ENCODE measurements around the gene ZNF543. TPM values are rescaled to one million over a fixed set of nuclear protein-coding genes. Genes with fewer than 3 reads are reported as not detected.

Gene ZNF543
- total RNA-seq, 1 donor from 2014 or later, result 9.5 TPM

DNA sequence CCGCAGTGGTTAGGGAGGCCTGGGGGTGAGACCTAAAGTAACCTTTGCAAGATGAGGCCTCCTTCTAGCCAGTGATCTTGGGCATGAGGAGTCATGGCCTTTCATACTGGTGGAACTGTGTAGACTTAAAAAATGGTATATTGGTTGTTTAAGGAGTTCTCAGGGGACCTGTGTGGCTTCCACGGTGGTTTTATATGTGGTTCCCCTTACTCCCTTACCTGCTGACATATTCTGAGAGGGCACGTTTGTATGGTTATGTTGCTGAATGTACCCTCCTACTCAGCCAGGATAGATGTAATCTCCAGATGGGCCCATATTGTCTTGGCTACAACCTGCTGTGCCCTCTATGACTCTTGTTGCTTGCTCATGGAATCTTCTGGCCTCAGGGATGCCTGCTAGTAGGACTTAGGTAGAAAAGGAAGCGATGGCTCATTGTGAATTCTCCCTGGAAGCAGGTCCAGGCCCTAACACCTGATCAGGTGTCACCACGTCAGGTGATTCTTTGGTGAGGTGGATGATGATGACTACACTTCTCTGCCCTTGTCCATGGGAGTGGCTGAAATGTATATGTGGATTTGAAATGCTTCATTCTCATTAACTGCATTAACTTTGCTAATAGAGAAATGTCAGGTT, 38.1 kb upstream of the ZNF543 start:
- Mint-ChIP-seq H3K27ac (peak overlapping the region; percentile 86), H3K27me3 (ENCODE audit: insufficient read depth, low read depth) (no peaks in the 10 kb centered on the region), H3K36me3 (peaks cover 30% of the 10 kb centered on the region), H3K4me1 (peaks cover 21% of the 10 kb centered on the region), H3K4me3 (no peak overlapping the region), H3K9me3 (peaks cover 5% of the 10 kb centered on the region)
- peaks cover 23% of the 10 kb centered on the region for H4K20me1 ChIP-seq (ENCODE audit: low read depth)
- H3K27ac ChIP-seq, result no peak overlapping the region
- no peak overlapping the region for H2AFZ ChIP-seq (replicated peaks)
- peak overlapping the region; percentile 80 for H3K4me3 ChIP-seq
- peaks cover 5% of the 10 kb centered on the region for H3F3A ChIP-seq (ENCODE audit: low read depth)
- no peak overlapping the region for H3K9ac ChIP-seq
- peaks cover 68% of the 10 kb centered on the region for H3K79me2 ChIP-seq (ENCODE audit: low read depth)
- H3K27me3 ChIP-seq, result no peaks in the 10 kb centered on the region
- H3K4me2 ChIP-seq, result peak overlapping the region; percentile 97
- no peak for DNase-seq (ENCODE audit: low spot score)
- H3K36me3 ChIP-seq, result peaks cover 3% of the 10 kb centered on the region
- H3K9me3 ChIP-seq (ENCODE audit: low read depth), result no peaks in the 10 kb centered on the region
- TF ChIP-seq EZH2phosphoT487 (IDR thresholded peaks at IDR 0.05), result no peak
- no peak for TF ChIP-seq EZH2 (IDR thresholded peaks at IDR 0.05)
- no peak for TF ChIP-seq CTCF (IDR thresholded peaks at IDR 0.05)
- peaks cover 3% of the 10 kb centered on the region for H3K4me1 ChIP-seq

DNA sequence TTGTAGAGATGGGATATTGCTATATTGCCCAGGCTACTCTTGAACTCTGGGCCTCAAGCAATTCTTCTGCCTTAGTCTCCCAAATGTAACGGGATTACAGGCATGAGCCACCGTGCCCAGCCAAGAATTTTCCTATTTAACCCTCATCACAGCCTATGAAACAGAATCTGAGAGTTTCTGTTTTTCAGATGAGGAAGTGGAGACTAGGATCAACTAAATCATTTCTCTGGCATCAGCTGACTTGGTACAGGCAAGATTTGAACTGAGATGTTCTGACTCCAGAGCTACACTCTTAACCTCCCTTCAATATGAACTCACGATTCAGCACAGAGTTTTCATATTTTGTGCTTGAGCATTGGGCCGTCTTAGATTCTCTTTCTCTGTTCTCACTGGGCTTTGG, 31.9 kb upstream of the ZNF543 start:
- Mint-ChIP-seq H3K36me3 (peaks cover 69% of the 10 kb centered on the region), H3K9me3 (peaks cover 33% of the 10 kb centered on the region)

DNA sequence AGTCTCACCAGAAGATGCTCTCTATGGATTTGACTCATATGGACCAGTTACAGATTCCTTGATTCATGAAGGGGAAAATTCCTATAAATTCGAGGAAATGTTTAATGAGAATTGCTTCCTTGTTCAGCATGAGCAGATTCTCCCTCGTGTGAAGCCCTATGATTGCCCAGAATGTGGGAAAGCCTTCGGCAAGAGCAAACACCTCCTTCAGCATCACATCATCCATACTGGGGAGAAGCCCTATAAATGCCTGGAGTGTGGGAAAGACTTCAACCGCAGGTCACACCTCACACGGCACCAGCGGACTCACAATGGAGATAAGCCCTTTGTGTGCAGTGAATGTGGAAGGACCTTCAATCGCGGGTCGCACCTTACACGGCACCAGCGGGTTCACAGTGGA, 29.3 kb upstream of the ZNF543 start:
- Mint-ChIP-seq H3K27me3 (ENCODE audit: insufficient read depth, low read depth) (peaks cover 2% of the 10 kb centered on the region), H3K9me3 (peaks cover 55% of the 10 kb centered on the region), H3K4me3 (no peak overlapping the region), H3K27ac (no peak overlapping the region), H3K36me3 (peaks cover 84% of the 10 kb centered on the region), H3K4me1 (no peaks in the 10 kb centered on the region)
- peaks cover 82% of the 10 kb centered on the region for H3K79me2 ChIP-seq (ENCODE audit: low read depth)
- no peak overlapping the region for H3K9ac ChIP-seq
- H3K36me3 ChIP-seq, result peaks cover 23% of the 10 kb centered on the region
- H3F3A ChIP-seq (ENCODE audit: low read depth), result no peaks in the 10 kb centered on the region
- no peaks in the 10 kb centered on the region for H3K9me3 ChIP-seq (ENCODE audit: low read depth)
- no peaks in the 10 kb centered on the region for H3K4me1 ChIP-seq
- no peak for TF ChIP-seq CTCF (IDR thresholded peaks at IDR 0.05)
- no peak for TF ChIP-seq EZH2phosphoT487 (IDR thresholded peaks at IDR 0.05)
- TF ChIP-seq EZH2 (IDR thresholded peaks at IDR 0.05), result no peak
- H3K27me3 ChIP-seq, result no peaks in the 10 kb centered on the region
- H4K20me1 ChIP-seq (ENCODE audit: low read depth), result peaks cover 3% of the 10 kb centered on the region
- H3K4me3 ChIP-seq, result no peak overlapping the region
- H3K27ac ChIP-seq, result no peak overlapping the region
- H2AFZ ChIP-seq (replicated peaks), result no peak overlapping the region
- DNase-seq (ENCODE audit: low spot score), result no peak
- H3K4me2 ChIP-seq, result no peak overlapping the region

More for the DNA sequence above, 31.9 kb upstream of the ZNF543 start:
- TF ChIP-seq CTCF (IDR thresholded peaks at IDR 0.05) (no peak), EZH2 (IDR thresholded peaks at IDR 0.05) (no peak), EZH2phosphoT487 (IDR thresholded peaks at IDR 0.05) (no peak)
- H3K4me1 ChIP-seq, result no peaks in the 10 kb centered on the region
- peaks cover 6% of the 10 kb centered on the region for H4K20me1 ChIP-seq (ENCODE audit: low read depth)
- no peaks in the 10 kb centered on the region for H3K27me3 ChIP-seq
- H3K9ac ChIP-seq, result no peak overlapping the region
- no peak for DNase-seq (ENCODE audit: low spot score)
- no peak overlapping the region for H2AFZ ChIP-seq (replicated peaks)
- H3K4me1 Mint-ChIP-seq, result no peaks in the 10 kb centered on the region
- H3K4me3 ChIP-seq, result no peak overlapping the region
- H3K79me2 ChIP-seq (ENCODE audit: low read depth), result peaks cover 82% of the 10 kb centered on the region
- no peak overlapping the region for H3K4me3 Mint-ChIP-seq
- no peaks in the 10 kb centered on the region for H3F3A ChIP-seq (ENCODE audit: low read depth)
- no peak overlapping the region for H3K27ac ChIP-seq
- H3K36me3 ChIP-seq, result peaks cover 16% of the 10 kb centered on the region
- no peak overlapping the region for H3K4me2 ChIP-seq
- H3K27me3 Mint-ChIP-seq (ENCODE audit: insufficient read depth, low read depth), result peaks cover 2% of the 10 kb centered on the region
- no peak overlapping the region for H3K27ac Mint-ChIP-seq
- no peaks in the 10 kb centered on the region for H3K9me3 ChIP-seq (ENCODE audit: low read depth)

Measured in neural progenitor cell (in vitro differentiated cells).